Lower lobe of right lung (tissue), 2 donors: ENCODE data around the gene CAP2. TPM values are rescaled to one million over a fixed set of nuclear protein-coding genes. Genes with fewer than 3 reads are reported as not detected.

Experiments
- ATAC-seq, 2 donors: fragments of 200-7000 bp; cut with Tn5 transposase; one replicate each; pipeline ENCODE4 v1.9.1; 2020 to 2022; ENCODE audit warnings: mild to moderate bottlenecking in 2 of 2, moderate library complexity in 2 of 2
- DNase-seq: peaks from one replicate; pipeline ENCODE4 v3.0.0-alpha.2; 2020
- H3K27ac ChIP-seq: fragments of 200-600 bp; one replicate; pipeline ENCODE4 v1.8.0; 2022
- H3K27me3 ChIP-seq: fragments of 200-600 bp; one replicate; pipeline ENCODE4 v1.8.0; 2022; ENCODE audit warnings: low read depth
- H3K36me3 ChIP-seq: fragments of 200-600 bp; one replicate; pipeline ENCODE4 v1.8.0; 2022; ENCODE audit warnings: mild to moderate bottlenecking
- H3K4me1 ChIP-seq: fragments of 200-600 bp; one replicate; pipeline ENCODE4 v1.8.0; 2022
- H3K4me3 ChIP-seq: fragments of 200-600 bp; one replicate; pipeline ENCODE4 v1.8.0; 2022; ENCODE audit warnings: mild to moderate bottlenecking
- H3K9me3 ChIP-seq: fragments of 200-600 bp; one replicate; pipeline ENCODE4 v1.8.0; 2022
- intact Hi-C: fragments of 100-400 bp; cut with DNase I; formaldehyde crosslinking; loops from one replicate; pipeline ENCODE4 v1.11.0; 2022
- long read RNA-seq: library from polyadenylated mRNA; unstranded; transcript quantifications from one replicate; pipeline ENCODE4 v2.0.0, GENCODE V29; 2021
- total RNA-seq: library from RNA; stranded (reverse); fragmentation: NEBNext Ultra II Directional; extraction: Animal tissue kit (Norgen Biotek cat#: 25700); gene quantifications from one replicate; pipeline ENCODE4 v1.2.1, GENCODE V29; 2021
- TF ChIP-seq, protein P1 (sequence below): fragments of 200-600 bp; IDR thresholded peaks from one replicate; pipeline ENCODE4 v1.8.0; 2022; ENCODE audit warnings: antibody characterized with exemption, mild to moderate bottlenecking
- donor health status: DM: no; HTN: yes; CAD: no; lungs with severe emphysema.

The CAP2 gene, protein sequence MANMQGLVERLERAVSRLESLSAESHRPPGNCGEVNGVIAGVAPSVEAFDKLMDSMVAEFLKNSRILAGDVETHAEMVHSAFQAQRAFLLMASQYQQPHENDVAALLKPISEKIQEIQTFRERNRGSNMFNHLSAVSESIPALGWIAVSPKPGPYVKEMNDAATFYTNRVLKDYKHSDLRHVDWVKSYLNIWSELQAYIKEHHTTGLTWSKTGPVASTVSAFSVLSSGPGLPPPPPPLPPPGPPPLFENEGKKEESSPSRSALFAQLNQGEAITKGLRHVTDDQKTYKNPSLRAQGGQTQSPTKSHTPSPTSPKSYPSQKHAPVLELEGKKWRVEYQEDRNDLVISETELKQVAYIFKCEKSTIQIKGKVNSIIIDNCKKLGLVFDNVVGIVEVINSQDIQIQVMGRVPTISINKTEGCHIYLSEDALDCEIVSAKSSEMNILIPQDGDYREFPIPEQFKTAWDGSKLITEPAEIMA
- 4.7 TPM for total RNA-seq
- long read RNA-seq, partial matches to known transcripts = 1 of 7 reads
- long read RNA-seq, other reads (novel, unspliced or antisense) = 2 of 7 reads

DNA sequence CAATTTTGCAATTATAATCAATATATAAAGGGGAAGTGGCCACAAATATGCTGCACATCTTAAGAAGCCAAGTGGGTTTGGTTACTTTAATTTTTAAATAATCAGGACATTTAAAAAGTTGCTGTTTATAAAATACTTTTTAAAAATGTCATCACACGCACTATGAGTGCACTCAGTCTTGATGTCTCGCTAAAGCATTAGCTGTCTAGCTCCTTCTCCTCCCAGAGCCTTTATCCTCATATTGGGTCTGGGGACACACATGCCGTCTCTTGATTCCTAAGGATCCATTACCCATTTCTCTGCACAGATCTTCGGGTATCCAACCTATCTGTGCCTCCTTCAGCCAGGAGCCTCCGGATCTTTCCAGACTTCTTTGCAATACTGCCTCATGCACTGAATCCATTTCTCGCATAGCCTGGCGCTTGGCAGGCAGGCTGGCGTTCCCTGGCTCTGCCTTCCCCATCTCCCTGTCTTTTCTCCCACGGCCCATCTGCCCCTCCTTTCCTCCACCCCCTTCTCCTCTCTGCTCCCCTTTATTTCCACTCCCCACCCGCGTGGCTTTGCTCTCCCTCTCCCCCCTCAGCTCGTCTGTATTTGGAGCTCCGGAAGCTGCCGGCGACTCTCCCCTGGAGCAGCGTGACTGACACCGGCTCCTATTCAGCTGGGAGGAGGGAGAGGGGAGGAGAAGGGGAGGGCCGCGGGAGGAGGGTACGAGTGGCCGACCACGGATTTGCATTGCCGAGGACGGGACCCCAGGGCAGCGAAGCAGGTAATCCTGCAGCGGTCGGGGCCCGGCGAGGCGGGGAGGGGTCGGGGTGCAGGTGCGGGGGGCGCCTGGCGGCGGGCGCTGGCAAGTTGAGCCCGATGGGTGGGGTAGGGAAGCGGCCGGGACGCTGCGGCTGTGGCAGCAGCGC is at the start of gene CAP2:
CAP2 (plus strand) TSS at position 618 of the 914 bp plus-strand sequence. CDS start 27,961 bp downstream, outside the sequence.
- peak within 1 kb of the TSS; percentile 21 for H3K27ac ChIP-seq
- no peaks in the 10 kb centered on the region for H3K36me3 ChIP-seq
- TF ChIP-seq, protein P1, sequence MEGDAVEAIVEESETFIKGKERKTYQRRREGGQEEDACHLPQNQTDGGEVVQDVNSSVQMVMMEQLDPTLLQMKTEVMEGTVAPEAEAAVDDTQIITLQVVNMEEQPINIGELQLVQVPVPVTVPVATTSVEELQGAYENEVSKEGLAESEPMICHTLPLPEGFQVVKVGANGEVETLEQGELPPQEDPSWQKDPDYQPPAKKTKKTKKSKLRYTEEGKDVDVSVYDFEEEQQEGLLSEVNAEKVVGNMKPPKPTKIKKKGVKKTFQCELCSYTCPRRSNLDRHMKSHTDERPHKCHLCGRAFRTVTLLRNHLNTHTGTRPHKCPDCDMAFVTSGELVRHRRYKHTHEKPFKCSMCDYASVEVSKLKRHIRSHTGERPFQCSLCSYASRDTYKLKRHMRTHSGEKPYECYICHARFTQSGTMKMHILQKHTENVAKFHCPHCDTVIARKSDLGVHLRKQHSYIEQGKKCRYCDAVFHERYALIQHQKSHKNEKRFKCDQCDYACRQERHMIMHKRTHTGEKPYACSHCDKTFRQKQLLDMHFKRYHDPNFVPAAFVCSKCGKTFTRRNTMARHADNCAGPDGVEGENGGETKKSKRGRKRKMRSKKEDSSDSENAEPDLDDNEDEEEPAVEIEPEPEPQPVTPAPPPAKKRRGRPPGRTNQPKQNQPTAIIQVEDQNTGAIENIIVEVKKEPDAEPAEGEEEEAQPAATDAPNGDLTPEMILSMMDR = no peak
- H3K4me3 ChIP-seq = peak within 1 kb of the TSS; percentile 56
- DNase-seq (peak; percentile 64), ATAC-seq (peak; percentile 87 to 88)
- no peaks in the 10 kb centered on the region for H3K27me3 ChIP-seq
- intact Hi-C loops = no loop called here
- peaks cover 9% of the 10 kb centered on the region for H3K4me1 ChIP-seq
- H3K9me3 ChIP-seq = no peaks in the 10 kb centered on the region

DNA sequence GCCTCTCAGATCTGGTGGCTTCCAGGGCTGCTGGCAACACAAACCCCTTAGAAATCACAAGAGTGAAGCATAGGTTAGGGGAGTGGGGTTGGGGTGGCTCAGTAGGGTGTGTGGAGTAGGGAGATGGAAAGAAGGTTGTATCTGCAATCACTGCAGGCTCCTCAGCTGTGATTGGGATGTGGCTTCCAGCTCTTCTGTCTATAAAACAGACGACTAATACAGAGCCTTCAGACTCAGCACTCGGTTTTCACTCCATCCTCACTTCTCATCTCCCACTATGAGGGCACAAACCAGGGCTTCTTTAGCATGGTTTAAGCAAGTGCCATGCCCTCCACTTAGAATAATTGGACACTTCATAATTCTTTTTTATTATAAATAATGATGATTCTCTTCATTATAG is 46.4 kb upstream of the CAP2 start:
- H3K4me1 ChIP-seq = no peaks in the 10 kb centered on the region
- DNase-seq = no peak
- H3K4me3 ChIP-seq = no peak overlapping the region
- TF ChIP-seq, protein P1 = no peak
- intact Hi-C loops = no loop called here
- no peak for ATAC-seq
- no peaks in the 10 kb centered on the region for H3K9me3 ChIP-seq
- H3K27me3 ChIP-seq = no peaks in the 10 kb centered on the region
- no peak overlapping the region for H3K27ac ChIP-seq
- H3K36me3 ChIP-seq = no peaks in the 10 kb centered on the region

DNA sequence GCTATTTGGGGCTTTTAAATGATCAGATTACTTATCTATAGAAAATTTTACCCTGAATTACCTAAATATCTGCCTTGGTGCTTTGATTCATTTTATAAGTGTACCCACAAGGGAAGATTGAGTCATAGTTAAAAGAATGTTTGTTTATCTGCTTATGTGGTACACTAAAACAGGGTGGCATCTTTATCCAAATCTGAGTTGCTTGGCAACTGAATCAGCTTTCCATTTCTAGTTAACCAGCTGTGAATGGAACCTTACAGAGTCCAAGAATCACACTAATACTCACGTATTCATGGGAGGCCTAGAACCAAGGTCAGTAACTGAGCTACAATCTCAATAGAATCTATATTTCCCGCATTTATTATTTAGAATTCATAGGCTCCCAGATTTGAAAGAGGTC is 44.0 kb upstream of the CAP2 start:
- intact Hi-C loops = no loop called here
- H3K9me3 ChIP-seq = no peaks in the 10 kb centered on the region
- no peak for ATAC-seq
- no peaks in the 10 kb centered on the region for H3K27me3 ChIP-seq
- no peak overlapping the region for H3K4me3 ChIP-seq
- no peak overlapping the region for H3K27ac ChIP-seq
- H3K36me3 ChIP-seq = no peaks in the 10 kb centered on the region
- no peaks in the 10 kb centered on the region for H3K4me1 ChIP-seq
- TF ChIP-seq, protein P1 = no peak
- DNase-seq = no peak

DNA sequence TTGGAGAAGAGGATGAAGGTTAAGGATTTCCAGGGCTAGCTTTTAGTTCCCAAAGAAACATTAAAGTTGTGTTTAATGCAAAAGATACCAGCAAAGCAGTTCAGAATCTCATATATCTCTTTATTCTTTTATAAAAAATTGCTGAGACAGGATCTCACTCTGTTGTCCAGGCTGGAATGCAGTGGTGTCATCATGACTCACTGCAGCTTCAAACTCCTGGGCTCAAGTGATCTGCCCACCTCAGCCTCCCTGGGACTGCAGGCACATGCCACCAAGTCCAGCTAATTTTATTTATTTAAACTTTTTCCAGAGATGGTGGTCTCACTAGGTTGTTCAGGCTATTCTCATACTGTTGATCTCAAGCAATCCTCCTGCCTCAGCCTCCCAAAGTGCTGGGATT is 41.1 kb upstream of the CAP2 start:
- no peaks in the 10 kb centered on the region for H3K27me3 ChIP-seq
- TF ChIP-seq, protein P1 = no peak
- no peak for DNase-seq
- no peak overlapping the region for H3K4me3 ChIP-seq
- no peaks in the 10 kb centered on the region for H3K36me3 ChIP-seq
- no peak for ATAC-seq
- no peaks in the 10 kb centered on the region for H3K4me1 ChIP-seq
- H3K9me3 ChIP-seq = no peaks in the 10 kb centered on the region
- H3K27ac ChIP-seq = no peak overlapping the region
- intact Hi-C loops = no loop called here

DNA sequence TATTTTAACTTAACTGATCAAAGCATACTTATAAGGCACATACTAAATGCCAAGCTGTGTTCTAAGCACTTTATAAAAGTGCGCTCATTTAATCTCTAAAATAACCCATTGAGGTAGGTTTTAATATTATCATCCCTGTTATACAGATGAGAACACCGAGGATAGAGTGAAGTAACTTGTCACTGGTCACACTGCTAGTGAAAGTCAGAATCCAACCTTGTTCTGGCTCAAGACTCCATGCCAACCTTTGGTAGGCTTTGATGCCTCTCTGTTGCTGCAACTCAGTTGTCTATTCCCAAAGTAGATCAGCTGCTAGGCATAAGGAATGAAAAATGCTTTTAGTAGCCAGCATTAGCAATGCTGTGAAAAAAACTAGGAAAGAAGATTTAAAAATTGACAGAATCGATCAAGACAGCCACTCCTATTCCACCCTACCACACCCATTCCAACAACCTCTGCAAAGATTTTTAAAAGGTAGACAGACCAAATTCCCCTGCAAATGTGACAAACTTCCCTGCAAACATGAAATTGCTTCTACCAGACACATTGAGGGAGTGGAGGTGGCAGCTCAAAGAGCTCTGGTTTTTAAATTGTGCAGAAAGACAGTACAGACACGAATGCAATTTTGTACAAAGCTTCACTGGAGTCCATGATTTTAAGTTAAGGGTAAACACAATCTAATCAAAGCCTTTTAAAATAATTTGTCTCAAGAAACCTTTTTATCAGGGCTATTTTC is 39.8 kb upstream of the CAP2 start:
- no peak overlapping the region for H3K27ac ChIP-seq
- intact Hi-C loops = no loop called here
- TF ChIP-seq, protein P1 = no peak
- H3K36me3 ChIP-seq = no peaks in the 10 kb centered on the region
- no peaks in the 10 kb centered on the region for H3K4me1 ChIP-seq
- H3K4me3 ChIP-seq = no peak overlapping the region
- no peak for DNase-seq
- no peaks in the 10 kb centered on the region for H3K27me3 ChIP-seq
- no peak for ATAC-seq
- H3K9me3 ChIP-seq = no peaks in the 10 kb centered on the region
